K562 (cell line): ENCODE measurements around the gene CARF. TPM values are rescaled to one million over a fixed set of nuclear protein-coding genes. Genes with fewer than 3 reads are reported as not detected.

ENCODE experiments used
- ATAC-seq: fragments of 200-7000 bp; cut with Tn5 transposase; 3 replicates; pipeline ENCODE4 v1.9.1; 2020; ENCODE audit warnings: moderate library complexity
- BruUV-seq: library from RNA; stranded (reverse); fragments of 400-500 nt; replicated peaks from 2 replicates; lab custom pipeline; 2021; lab: Mats Ljungman, UMichigan
- CTCF ChIA-PET: fragments of 300-600 bp; formaldehyde crosslinking; extraction: SDS; loops from one replicate; lab custom pipeline; 2021; ENCODE audit warnings: low intra/inter-chr PET ratio; lab: Yijun Ruan, JAX
- POLR2A ChIA-PET: fragments of 300-600, 350-650 bp; sonication (Branson Sonifier 250); formaldehyde crosslinking; extraction: SDS; loops from one replicate; lab custom pipeline; 2021; ENCODE audit warnings: antibody characterized with exemption, inconsistent platforms; lab: Yijun Ruan, JAX
- DNase-seq, 4 experiments: peaks; one replicate each; pipeline versions ENCODE4 v3.0.0 to v3.0.0-alpha.2; 2011 to 2018; ENCODE audit warnings: low spot score in 3 of 4, mixed read lengths in 3 of 4; ENCODE audit errors: extremely low read depth in 1 of 4
- FAIRE-seq: peaks from 2 replicates; lab custom pipeline; 2011; peaks lifted over from hg19 to GRCh38; lab: Jason Lieb, UNC
- H2AFZ ChIP-seq: 2 replicates; pipeline ENCODE4 v1.6.0; 2011; ENCODE audit warnings: low read depth, low read length, control low read depth, inconsistent platforms
- H3K27ac ChIP-seq: fragments of 200-600 bp; 3 replicates; pipeline ENCODE4 v1.8.0; 2011; ENCODE audit warnings: low read depth, mild to moderate bottlenecking, control low read depth, inconsistent platforms, low read length, moderate library complexity, mixed read lengths; ENCODE audit errors: extremely low read depth
- H3K27me3 ChIP-seq, 2 experiments: fragments of 300-600 bp in 1 of 2; 2 replicates in 1 of 2; 3 replicates in 1 of 2; pipeline versions ENCODE4 v1.6.0 to v1.8.0; 2011; ENCODE audit warnings: inconsistent platforms in 2 of 2, low read length in 2 of 2, mild to moderate bottlenecking in 1 of 2, mixed read lengths in 1 of 2, moderate library complexity in 1 of 2; ENCODE audit not compliant: control insufficient read depth in 2 of 2, insufficient read depth in 2 of 2
- H3K36me3 ChIP-seq: fragments of 300-600 bp; 3 replicates; pipeline ENCODE4 v1.8.0; 2011; ENCODE audit warnings: mild to moderate bottlenecking, low read length, inconsistent platforms; ENCODE audit not compliant: control insufficient read depth, insufficient read depth
- H3K4me1 ChIP-seq, 2 experiments: fragments of 200-600 bp in 1 of 2; replicated peaks in 1 of 2; 2 replicates in 1 of 2; 3 replicates in 1 of 2; pipeline versions ENCODE4 v1.5.1 to v1.8.0; 2011; ENCODE audit warnings: inconsistent platforms in 2 of 2, low read length in 2 of 2, mild to moderate bottlenecking in 1 of 2, mixed read lengths in 1 of 2, moderate library complexity in 1 of 2; ENCODE audit not compliant: control insufficient read depth in 2 of 2, insufficient read depth in 2 of 2
- H3K4me2 ChIP-seq: 2 replicates; pipeline ENCODE4 v1.6.1; 2011; ENCODE audit warnings: low read length, control low read depth, inconsistent platforms, mixed read lengths; ENCODE audit not compliant: insufficient read depth
- H3K4me3 ChIP-seq: fragments of 200-600 bp; sonication (generic), shearing (Covaris generic); 2 replicates; pipeline ENCODE4 v1.5.1; 2016; ENCODE audit warnings: control low read depth, inconsistent platforms
- H3K79me2 ChIP-seq: fragments of 200-600 bp; 3 replicates; pipeline ENCODE4 v1.8.0; 2011; ENCODE audit warnings: low read length, inconsistent platforms; ENCODE audit not compliant: control insufficient read depth, insufficient read depth
- H3K9ac ChIP-seq, 2 experiments: 2 replicates each; pipeline versions ENCODE4 v1.6.0 to v1.6.1; 2011; ENCODE audit warnings: low read depth in 2 of 2, low read length in 2 of 2, control low read depth in 1 of 2, inconsistent platforms in 1 of 2, mild to moderate bottlenecking in 1 of 2, mixed read lengths in 1 of 2; ENCODE audit not compliant: insufficient read depth in 1 of 2
- H3K9me1 ChIP-seq: one replicate; pipeline ENCODE4 v1.6.0; 2011; ENCODE audit warnings: inconsistent platforms, mild to moderate bottlenecking, low read length, moderate library complexity; ENCODE audit not compliant: control insufficient read depth, insufficient read depth
- H3K9me3 ChIP-seq: replicated peaks from 2 replicates; pipeline ENCODE4 v1.5.1; 2011; ENCODE audit warnings: low read depth, low read length, inconsistent platforms; ENCODE audit not compliant: control insufficient read depth, insufficient read depth
- H4K20me1 ChIP-seq: replicated peaks from 2 replicates; pipeline ENCODE4 v1.6.1; 2011; ENCODE audit warnings: low read length, inconsistent platforms, mixed read lengths; ENCODE audit not compliant: control insufficient read depth, insufficient read depth
- E2F3 ChIP-seq: fragments of 250-450 bp; sonication (Bioruptor Pico); IDR thresholded peaks from 2 replicates; pipeline ENCODE4 v1.4.0; 2020; ENCODE audit warnings: mild to moderate bottlenecking
- FOXJ2 ChIP-seq: fragments of 200-800 bp; sonication (Bioruptor generic); IDR thresholded peaks from 2 replicates; pipeline ENCODE4 v1.6.1; 2016; ENCODE audit warnings: missing genetic modification characterization, missing compliant biosample characterization
- POLR2A ChIP-seq: fragments of 450-650 bp; conservative IDR thresholded peaks from 2 replicates; pipeline ENCODE4 v1.6.1; 2016
- SIX5 ChIP-seq, 2 experiments: IDR thresholded peaks; 2 replicates each; pipeline ENCODE4 v1.6.1; 2011; ENCODE audit warnings: low read length in 2 of 2, borderline replicate concordance in 1 of 2, low read depth in 1 of 2, mild to moderate bottlenecking in 1 of 2, moderate library complexity in 1 of 2; ENCODE audit not compliant: insufficient read depth in 1 of 2
- THRAP3 ChIP-seq: fragments of 450-650 bp; IDR thresholded peaks from 2 replicates; pipeline ENCODE4 v1.6.1; 2016; ENCODE audit warnings: mild to moderate bottlenecking, inconsistent platforms, borderline replicate concordance
- TSHZ1 ChIP-seq: fragments of 250-450 bp; sonication (Bioruptor Pico); IDR thresholded peaks from 2 replicates; pipeline ENCODE4 v1.4.0; 2020; ENCODE audit warnings: mild to moderate bottlenecking, moderate library complexity
- ZNF75A ChIP-seq: fragments of 450-650 bp; formaldehyde crosslinking; IDR thresholded peaks from 2 replicates; pipeline ENCODE4 v1.4.0; 2020; ENCODE audit warnings: mild to moderate bottlenecking
- WGBS: fragments of 100-300 bp; shearing (Covaris generic); methylation state at CpG from one replicate; pipeline ENCODE4 v1.1.6; 2016; ENCODE audit warnings: low coverage, mixed read lengths; ENCODE audit not compliant: insufficient coverage; ENCODE audit errors: missing lambda C conversion rate; 5-methylcytosine and 5-hydroxymethylcytosine counted together
- in situ Hi-C: fragments of 300-500 bp; cut with MboI; formaldehyde crosslinking; loops from 4 replicates; pipeline ENCODE4 v1.15.0; 2018; ENCODE audit warnings: inconsistent platforms, mixed read lengths
- intact Hi-C: fragments of 100-400 bp; cut with micrococcal nuclease; formaldehyde crosslinking; loops from 2 replicates; pipeline ENCODE4 v1.14.2; 2022
- polyA plus RNA-seq, 8 experiments: library from polyadenylated mRNA; depleted of rRNA in 4 of 8; stranded (reverse) in 5 of 8; unstranded in 3 of 8; fragments of >200 nt; fragmentation: Nextera tagmentation in 2 of 8; fragmentation: Illumina TruSeq in 1 of 8; extraction: Ambion mirVana in 2 of 8; extraction: Trizol in 1 of 8; gene quantifications; 2 replicates each; pipeline versions ENCODE4 v1.2.1 to v1.2.3, GENCODE V29; 2011 to 2014; ENCODE audit warnings: inconsistent platforms in 1 of 8, missing spikeins in 1 of 8
- total RNA-seq, 7 experiments: library from RNA; depleted of rRNA in 6 of 7; stranded (reverse); fragments of >200 nt in 6 of 7; fragmentation: Illumina TruSeq in 2 of 7; extraction: Trizol in 2 of 7; gene quantifications; 2 replicates each; pipeline versions ENCODE4 v1.2.1 to v1.2.3, GENCODE V29; 2011 to 2021; ENCODE audit warnings: low replicate concordance in 1 of 7

Gene CARF
- total and polyA plus RNA-seq, 9 of the 15 experiments (the other 6 are each of a cell fraction or from before 2014, with no cell fraction given), result 0.31 to 4.2 (median 1.2) TPM

DNA sequence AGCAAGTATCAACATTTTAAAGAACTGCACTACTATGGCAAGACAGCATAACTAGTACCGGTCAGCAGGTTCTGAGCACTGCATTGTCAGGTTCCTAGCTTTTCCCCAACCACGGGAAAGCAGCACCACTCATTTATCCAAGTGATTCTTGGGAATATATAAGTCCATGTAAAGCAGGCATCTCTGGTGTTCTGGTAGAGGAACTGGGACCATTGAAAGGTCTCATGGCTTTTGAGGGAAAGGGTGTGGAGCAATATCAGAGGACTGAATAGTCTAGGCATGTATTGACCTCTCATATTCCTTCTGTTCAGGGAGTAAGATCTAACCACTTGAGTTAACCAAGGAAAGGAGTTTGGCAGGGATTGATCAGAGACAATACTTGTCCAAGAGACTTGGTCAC, 34.4 kb upstream of the CARF start:
- no peaks in the 10 kb centered on the region for H3K79me2 ChIP-seq
- H3K4me3 ChIP-seq, result no peak overlapping the region
- no peaks in the 10 kb centered on the region for H3K9me1 ChIP-seq
- 85% methylated on average over 2 of the region's 2 CpGs for WGBS
- no peak for TF ChIP-seq ZNF75A (CRISPR knock-in tag)
- TF ChIP-seq SIX5 (IDR thresholded peaks at IDR 0.05; ENCODE audit: borderline replicate concordance in 1 of 2, insufficient read depth in 1 of 2, low read depth in 1 of 2, low read length in 2 of 2), result no peak
- TF ChIP-seq POLR2A, result 0 out of 2 replicates have a peak, but pooled peaks have one; percentile 26
- TF ChIP-seq THRAP3, result no peak
- TF ChIP-seq FOXJ2, result no peak
- TF ChIP-seq E2F3, result no peak
- TF ChIP-seq TSHZ1 (CRISPR knock-in tag), result no peak
- H3K27me3 ChIP-seq, result no peaks in the 10 kb centered on the region
- no peaks in the 10 kb centered on the region for H3K9me3 ChIP-seq
- no peak; the same call in 2 of the 3 replicates for ATAC-seq
- BruUV-seq, result no TSS peak
- ChIA-PET CTCF (no interaction called here), POLR2A (no interaction called here)
- H3K36me3 ChIP-seq, result peaks cover 33% of the 10 kb centered on the region; the same call in 1 of the 3 replicates
- H2AFZ ChIP-seq, result no peak overlapping the region
- intact Hi-C loops (no loop called here), in situ Hi-C loops (no loop called here)
- H3K27ac ChIP-seq, result no peak overlapping the region
- DNase-seq, result no peak
- H3K9ac ChIP-seq, result no peak overlapping the region
- no peaks in the 10 kb centered on the region for H4K20me1 ChIP-seq
- no peaks in the 10 kb centered on the region for H3K4me1 ChIP-seq
- H3K4me2 ChIP-seq, result no peak overlapping the region
- no peak for FAIRE-seq
